ENCODE data around the gene C1orf174.

DNA sequence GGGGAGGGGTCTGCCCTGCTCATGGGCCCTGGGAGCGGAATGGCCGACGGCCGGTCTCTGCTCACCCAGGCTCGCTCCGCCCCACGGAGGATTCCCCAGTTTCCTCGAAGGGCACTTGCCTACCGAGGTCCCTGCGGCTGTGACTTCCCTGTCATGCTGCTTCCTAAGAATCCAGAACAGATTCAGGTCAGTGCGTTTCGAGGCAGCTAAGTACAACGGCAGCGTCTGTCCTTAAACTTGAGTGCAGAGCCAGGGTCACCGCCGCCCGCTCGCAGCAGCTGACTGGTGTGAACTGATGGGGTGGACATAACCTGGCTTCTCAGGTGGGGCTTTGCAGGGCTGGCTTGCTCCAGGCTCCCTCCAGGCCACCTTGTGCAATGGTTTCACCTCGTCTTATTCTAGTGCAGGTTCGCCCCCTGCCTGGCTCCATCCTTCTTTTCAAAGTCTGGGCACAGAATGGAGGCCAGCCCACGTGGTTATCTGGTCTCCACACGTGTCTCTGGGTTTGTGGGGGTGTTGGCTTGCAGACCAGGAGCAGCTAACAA lies 7.6 kb upstream of the C1orf174 start:
- TF ChIP-seq, protein P1, sequence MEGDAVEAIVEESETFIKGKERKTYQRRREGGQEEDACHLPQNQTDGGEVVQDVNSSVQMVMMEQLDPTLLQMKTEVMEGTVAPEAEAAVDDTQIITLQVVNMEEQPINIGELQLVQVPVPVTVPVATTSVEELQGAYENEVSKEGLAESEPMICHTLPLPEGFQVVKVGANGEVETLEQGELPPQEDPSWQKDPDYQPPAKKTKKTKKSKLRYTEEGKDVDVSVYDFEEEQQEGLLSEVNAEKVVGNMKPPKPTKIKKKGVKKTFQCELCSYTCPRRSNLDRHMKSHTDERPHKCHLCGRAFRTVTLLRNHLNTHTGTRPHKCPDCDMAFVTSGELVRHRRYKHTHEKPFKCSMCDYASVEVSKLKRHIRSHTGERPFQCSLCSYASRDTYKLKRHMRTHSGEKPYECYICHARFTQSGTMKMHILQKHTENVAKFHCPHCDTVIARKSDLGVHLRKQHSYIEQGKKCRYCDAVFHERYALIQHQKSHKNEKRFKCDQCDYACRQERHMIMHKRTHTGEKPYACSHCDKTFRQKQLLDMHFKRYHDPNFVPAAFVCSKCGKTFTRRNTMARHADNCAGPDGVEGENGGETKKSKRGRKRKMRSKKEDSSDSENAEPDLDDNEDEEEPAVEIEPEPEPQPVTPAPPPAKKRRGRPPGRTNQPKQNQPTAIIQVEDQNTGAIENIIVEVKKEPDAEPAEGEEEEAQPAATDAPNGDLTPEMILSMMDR (IDR thresholded peaks at IDR 0.05; ENCODE audit: insufficient read depth, low read length, poor library complexity, severe bottlenecking) = no peak
- no peak for TF ChIP-seq EZH2phosphoT487 (conservative IDR thresholded peaks at IDR 0.05; ENCODE audit: low read length)
